Stimulated activated CD8-positive, alpha-beta memory T cell treated with anti-CD3 and anti-CD28 coated beads, Interleukin-15, amount 100 ng/mL, for 48 hours (primary cell): ENCODE data around the gene SERPINA6.
"Not testable (repeated sequence)": the region's sequence is repeated elsewhere in the genome, so short reads cannot be mapped to it uniquely, and the experiment has no call there.

Experiments
- DNase-seq, 2 donors: peaks; one replicate each; pipeline ENCODE4 v3.0.0-alpha.2; 2020; ENCODE audit warnings: low read depth in 2 of 2

SERPINA6 gene

DNA sequence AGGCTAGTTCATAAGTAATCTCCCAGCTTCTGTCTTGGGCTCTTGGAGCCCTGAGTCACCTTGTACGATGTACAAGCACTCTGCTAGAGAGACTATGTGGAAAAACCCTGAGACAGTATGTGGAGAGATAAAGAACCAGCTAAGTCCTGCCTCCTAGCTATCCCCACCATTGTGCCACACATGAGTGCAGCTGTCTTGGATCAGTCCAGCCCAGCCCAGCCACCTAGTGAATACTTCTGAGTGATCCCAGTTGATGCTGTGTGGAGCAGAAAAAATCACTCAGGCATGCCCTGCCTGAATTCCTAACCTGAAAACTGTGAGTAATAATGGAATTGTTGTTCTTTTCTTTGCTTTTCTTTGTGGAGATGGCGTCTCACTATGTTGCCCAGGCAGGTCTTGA lies 5.1 kb upstream of the SERPINA6 start:
- no peak for DNase-seq

DNA sequence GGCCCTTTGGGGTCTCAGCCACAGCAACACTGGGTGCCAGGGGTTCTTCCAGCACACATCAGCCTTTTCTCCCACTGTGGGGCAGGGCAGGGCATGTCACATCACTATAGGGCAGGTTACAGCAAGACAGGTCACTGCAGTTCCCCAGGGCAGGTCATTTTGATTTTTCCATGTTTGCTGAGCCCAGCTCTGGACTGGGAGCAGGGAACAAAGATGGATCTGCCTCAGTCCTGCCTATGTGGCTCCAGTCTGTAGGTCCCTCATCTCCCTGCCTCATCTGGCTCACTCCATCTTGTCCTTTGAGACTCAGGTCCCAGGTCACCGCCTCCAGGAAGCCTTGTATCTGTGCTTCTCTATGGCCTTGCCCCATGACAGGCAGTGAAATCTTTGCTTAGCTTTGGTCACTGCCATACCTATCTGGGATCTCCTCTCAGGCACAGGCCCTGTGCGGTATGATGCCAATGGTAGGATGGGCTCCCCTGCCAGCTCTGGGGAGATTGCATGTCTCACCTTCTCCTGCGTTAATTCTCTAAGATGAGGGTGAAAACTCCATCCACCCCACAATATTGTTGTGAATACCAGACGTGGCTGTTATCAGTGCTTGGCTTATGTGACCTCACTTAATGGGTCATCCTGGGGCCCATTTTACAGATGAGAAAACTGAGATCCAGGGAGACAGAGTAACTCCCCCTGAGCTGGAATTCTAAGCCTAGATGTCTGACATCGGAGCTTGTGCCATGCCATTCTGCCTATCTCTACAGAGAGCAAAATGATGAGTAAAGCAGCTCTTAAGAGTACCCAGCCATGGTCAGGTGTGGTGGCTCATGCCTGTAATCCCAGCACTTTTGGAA lies 1.5 kb downstream of the SERPINA6 start:
- DNase-seq, result no peak

GRCh38 chr14:94320243-94320642 lies 2.9 kb downstream of the SERPINA6 start:
- DNase-seq, result no peak

DNA sequence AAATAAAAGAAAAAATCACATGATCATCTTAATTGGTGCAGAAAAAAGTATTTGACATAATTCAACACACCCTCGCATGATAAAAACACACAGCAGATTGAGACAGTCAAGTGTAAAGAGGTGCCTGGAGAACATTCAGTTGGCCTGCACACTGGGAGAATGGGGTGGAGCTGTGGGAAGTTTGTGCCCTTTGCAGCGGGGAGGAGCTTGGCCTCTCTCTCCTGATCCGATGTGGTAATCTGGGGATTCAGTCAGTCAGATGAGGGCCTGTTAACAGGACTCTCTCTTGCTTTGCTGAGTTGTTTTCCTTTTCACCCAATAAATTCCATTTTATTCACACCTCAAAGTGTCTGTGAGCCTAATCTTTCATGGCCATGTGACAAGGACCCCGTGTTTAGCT lies 5.9 kb downstream of the SERPINA6 start:
- no peak for DNase-seq

DNA sequence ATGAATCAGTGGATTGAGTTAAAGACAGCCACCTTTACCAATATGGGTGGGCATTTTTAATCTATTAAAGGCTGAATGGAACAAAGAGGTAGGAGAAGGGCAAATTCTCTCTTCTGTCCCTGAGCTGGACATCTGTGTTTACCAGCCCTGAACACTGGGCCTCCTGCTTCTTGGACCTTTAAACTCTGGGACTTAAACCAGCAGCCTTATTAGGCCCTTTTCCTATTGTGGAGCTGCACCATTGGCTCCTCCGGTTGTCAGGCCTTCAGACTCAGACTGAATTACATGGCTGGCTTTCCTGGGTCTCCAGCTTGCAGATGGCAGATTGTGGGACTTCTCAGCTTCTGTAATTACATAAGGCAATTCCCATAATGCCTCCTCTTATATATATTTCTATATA lies 6.4 kb downstream of the SERPINA6 start:
- DNase-seq, result no peak

DNA sequence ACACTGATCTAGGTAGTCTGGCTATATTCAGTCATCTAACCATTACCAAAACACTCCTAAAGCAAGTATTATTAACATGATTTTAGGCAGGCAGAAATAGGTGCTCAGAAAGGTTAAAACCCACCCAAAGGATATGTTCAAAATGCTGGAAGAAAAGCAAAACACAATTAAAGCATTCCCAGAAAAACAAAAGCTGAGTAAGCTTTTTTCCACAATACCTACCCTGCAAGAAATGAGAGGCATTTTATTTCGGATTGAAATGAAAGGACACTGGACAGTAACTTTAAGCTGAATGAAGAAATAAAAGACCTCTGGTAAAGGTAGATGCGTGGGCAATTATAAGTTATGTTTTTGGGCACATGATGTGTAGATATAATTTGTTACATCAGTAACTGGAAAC lies 8.2 kb downstream of the SERPINA6 start:
- no peak for DNase-seq

DNA sequence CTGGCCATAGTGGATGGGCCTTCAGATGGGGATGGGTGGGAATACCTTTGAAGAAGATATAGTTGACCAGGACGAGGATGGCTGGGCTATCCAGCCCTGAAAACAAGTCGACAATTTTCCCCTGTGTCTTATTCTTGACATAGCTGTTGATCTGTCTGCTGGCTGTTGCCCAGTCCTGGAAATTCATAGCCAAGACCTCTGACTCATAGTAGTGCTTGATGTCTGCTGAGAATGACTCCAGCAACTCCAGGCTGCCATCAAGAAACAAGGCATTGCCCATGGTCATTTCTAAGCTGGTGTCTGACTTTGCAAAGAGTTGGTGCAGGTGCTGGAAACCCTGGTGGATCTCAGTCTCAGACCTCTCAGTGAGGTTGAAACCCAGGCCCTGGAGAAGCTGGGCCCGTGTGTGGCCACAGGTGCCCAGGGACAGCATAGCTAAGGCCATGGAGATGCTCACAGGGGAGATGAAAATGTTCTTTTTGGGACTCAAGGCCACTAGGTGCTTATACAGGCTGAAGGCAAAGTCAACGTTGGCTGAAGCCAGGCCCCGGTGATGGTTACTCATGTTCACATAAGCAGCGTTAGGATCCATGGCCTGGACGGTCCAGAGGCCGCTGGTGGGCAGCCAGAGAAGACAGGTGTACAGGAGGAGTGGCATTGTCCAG lies 9.0 kb downstream of the SERPINA6 start:
- DNase-seq, result no peak

DNA sequence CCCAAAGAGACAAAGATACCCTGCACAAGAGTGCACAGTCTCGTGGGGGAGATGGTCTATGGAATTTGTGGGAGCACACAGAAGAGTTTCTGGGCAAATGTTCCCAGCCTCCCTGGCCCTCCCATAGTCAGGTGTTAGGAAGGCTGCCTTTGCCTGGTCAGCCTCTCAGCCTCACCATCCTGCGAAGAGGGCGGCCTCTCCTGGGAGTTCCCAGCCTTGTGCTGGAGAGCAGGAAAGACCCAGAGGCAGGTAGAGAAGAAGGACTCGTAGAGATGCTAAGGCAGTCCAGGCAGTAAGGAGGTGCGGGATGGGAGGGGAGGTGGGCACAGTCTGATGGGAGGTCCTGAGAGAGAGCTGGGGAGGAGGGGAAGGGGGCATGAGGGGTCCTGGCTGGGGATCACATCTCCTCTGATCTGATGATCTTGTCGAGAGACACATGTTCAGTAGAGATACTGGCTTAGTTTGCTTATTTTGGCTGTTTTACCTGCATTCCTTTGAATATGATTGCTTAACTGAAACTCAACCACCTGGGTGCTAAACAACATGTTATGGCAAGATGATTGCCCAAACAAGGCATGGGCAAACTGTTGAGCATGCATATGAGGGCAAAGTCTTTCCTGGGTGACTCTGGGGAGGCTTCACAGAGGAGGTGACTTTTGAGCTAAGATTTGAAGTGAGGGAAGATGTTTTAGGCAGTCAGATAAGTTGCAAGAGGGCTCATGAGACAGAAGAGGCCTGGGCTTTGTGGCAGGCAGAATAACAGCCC lies 10.5 kb downstream of the SERPINA6 start:
- DNase-seq, result no peak

DNA sequence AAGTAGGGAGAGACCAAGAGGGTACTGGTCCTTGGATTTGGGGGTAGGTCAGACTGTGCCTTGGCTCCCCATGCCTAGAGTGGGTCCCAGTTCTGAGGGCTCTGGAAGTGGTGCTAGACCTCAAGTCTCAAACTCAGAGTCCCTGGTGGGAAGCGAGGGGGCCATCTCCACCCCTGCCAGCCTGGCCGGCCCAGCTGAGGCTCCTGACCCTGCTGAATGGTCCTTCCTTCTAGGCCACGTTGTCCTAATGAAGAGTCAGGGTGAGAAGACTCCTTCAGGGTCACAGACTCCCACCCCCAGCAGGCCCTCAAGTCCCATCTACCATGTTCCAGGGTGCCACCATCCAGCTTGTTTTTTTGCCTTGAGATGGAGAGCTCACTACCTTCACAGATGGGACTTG lies 12.9 kb downstream of the SERPINA6 start:
- DNase-seq, result no peak

DNA sequence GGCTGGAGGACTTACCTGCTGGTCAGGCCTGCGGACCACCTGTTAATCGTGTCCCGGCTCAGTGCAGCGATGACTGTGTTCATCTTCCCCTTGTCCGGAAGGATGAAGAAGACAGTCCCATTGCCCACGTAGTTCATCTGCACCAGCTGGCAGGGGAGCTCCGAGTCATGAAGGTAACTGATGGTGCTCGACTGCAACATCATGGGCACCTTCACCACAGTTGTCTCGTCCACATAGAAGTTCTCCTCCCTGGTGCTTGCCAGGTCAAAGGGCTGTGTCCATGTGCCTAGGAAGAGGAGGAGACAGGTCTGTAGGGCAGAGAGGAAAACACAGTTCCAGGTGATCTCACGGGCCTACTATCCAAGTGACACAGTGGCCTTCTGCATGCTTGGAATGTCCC lies 13.4 kb downstream of the SERPINA6 start:
- DNase-seq, result no peak

DNA sequence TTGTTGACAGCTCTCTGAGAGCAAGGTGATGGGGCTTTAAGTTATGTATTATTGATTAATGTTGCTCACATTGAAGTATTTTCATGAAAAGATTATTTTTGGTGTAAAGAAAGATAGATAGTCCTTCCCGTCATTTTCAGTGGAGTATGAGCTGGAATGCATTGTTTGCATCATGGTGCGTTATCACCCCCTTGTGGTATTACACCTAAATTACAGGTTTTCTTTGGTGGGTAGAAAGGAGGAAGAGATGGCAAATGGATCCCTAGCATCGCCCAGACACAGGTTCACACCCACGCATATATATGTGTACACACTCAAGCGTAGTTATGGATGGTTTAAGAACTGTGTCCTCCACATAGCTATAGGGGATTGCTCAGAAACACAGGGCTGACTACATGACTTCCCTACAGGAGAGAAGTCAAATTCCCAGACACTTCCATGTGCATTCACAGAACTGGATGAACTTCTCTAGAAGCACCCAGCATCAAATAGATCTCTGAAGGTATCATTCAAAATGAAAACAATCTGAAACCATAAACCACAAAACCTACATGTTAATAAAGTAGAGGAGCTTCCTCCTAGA lies 15.6 kb downstream of the SERPINA6 start:
- DNase-seq, result no peak

GRCh38 chr14:94306047-94306978 lies 16.8 kb downstream of the SERPINA6 start:
- no peak for DNase-seq

GRCh38 chr14:94305620-94306019 lies 17.5 kb downstream of the SERPINA6 start:
- DNase-seq, result no peak

- DNase-seq, result no peak
Measured at GRCh38 chr14:94304243-94304642, 18.9 kb downstream of the SERPINA6 start.

GRCh38 chr14:94303111-94303510 lies 20.0 kb downstream of the SERPINA6 start:
- DNase-seq, result no peak

DNA sequence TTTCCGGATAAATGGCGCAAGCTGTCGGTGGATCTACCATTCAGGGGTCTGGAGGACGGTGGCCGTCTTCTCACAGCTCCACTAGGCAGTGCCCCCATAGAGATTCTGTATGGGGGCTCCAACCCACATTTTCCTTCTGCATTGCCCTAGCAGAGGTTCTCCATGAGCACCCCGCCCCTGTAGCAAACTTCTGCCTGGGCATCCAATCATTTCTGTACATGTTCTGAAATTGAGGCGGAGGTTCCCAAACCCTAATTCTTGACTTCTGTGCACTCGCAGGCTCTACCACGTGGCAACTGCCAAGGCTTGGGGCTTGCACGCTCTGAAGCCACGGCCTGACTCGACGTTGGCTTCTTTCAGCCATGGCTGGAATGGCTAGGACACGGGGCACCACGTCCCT lies 25.0 kb downstream of the SERPINA6 start:
- no peak for DNase-seq

DNA sequence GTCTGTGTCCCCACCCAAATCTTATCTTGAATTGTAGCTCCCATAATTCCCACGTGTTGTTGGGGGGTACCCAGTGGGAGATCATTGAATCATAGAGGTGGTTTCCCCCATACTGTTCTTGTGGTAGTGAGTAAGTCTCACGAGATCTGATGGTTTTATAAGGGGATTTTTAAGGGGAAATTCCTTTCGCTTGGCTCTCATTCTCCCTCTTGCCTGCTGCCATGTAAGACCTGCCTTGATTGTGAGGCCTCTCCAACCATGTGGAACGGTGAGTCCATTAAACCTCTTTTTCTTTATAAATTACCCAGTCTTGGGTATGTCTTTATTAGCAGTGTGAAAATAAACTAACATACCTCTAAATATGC lies 27.0 kb downstream of the SERPINA6 start:
- DNase-seq, result not testable (repeated sequence)

DNA sequence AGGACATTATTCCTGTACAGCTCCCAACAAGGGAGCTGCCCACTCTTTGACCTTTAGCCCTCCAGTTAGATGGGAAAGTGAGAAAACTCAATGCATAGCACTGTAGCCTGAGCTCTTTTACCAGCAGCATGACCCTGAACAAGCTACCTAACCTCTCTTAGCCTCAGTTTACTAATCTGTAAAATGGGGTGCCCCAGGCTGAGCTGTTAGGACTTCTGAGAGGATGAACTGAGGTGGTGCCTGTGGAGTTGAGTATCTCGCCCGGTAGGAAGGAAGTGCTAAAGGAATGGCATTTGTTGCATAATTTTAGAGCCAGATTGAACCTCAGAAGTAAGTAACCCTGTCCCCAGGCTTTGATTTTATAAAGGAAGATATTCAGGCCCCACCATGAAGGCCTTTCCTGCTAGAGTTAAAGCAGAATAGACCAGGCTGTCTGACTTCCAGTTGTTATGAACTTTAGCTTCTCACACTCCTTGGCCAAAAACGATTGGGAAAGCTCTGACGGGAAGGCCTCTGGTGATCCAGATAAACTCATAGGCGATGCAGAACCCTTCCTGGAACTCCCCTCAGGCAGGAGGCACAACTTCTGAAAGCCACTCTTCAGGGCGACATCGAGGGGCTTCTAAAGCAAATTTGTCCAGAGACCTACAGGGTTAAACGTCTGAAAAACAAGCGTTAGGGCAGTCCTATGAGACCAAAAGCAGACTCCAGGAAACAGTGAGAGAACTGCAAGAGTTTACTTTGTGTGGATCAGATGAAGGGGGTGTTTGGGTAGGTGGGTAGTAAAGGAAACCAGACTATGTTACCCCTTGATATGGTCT lies 27.6 kb downstream of the SERPINA6 start:
- DNase-seq, result no peak

DNA sequence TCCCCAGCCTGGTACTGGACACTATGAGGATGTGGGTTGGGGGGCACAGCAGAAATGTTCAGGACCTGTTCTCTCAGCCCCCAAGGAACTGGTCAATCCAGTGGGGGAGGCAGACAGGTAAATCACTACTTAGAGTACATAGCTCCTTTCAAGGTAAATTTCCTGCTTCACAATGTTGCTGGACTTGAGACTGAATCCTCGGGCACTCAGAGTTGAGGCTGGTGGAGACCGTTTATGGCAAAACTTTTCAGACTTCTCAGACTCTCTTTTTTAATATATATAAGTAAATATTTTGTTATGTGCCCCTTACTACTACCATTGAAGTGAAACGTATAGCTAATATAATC lies 29.6 kb downstream of the SERPINA6 start:
- no peak for DNase-seq

DNA sequence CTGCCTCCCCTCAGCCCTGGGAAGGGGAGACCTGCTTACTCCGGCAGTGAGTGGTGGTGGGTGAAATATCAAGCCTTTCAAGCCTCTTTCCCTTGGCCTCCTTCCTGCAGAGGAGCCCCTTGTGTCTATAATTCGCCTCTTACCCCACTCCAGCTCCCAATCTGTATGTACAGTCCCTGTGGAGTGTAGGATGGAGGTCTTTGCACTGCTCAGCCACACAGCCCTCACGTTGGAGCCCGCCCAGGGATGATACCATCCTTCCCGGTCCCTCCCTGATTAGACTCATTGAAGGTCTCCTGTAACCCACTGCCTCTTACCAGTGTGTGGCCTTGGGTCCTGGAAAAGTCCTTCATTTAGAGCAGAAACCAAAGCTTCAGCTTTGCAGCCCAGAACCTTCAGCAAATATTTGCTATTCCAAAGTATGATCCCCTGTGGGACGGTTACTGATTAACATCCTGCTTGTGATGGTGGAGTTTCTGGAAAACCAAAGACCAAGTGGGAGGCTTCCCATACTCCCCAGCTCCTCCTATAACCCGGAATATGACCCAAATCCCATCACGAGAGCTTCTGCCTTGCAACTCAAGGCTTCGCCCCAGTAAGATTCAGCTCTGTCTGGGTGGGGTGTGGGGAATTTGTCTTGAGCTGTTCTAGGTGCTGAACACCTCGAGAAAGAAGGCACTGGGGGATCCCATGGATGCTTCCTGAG lies 30.1 kb downstream of the SERPINA6 start, which contains the start of gene SERPINA10:
Gene SERPINA10, minus strand, starts transcription at position 397 of the 706 bp plus-strand sequence. CDS start 2,675 bp downstream, outside the sequence.
- no peak for DNase-seq
